CD4-positive, alpha-beta T cell treated with Interleukin-17A for 4 hours (primary cell): ENCODE data around the gene OSER1.
"Not testable (repeated sequence)": the region's sequence is repeated elsewhere in the genome, so short reads cannot be mapped to it uniquely, and the experiment has no call there.

Source experiments
- DNase-seq: peaks from one replicate; pipeline ENCODE4 v3.0.0-alpha.2; 2020; ENCODE audit warnings: mixed read lengths

OSER1 gene

GRCh38 chr20:44210406-44211176 lies at the start of gene OSER1:
TSS of gene OSER1 (minus strand) at chr20:44210771. CDS start at chr20:44206957, 3,814 bp downstream.
- DNase-seq: peak; percentile 98

DNA sequence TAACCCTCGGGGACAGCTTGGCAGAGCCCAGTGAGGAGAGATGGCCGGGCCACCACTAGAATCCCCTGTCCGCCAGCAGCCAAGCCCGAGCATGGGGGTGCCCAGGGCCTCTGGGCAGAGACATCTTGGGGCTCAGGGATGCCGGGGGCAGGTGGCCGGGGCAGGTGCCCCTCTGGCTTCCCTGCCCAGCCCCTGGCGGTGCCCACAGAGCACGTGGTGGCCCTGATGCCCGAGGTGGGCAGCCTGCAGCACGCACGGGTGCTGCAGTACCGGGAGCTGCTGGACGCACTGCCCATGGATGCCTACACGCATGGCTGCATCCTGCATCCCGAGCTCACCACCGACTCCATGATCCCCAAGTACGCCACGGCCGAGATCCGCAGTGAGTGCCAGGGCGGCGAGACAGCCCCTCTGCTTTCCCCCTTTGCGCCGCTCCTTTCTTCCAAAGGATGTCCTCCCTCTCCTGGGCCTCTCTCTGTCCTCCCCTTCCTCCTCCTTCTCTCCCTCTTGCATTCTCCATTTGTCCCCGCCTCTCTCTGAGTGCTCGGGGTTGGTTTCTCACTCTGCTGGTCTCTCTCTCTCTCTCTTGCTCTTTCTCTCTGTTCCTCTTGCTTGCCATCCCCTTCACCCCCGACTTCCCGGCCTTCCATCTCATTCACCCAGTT lies 47.8 kb upstream of the OSER1 start:
- no peak for DNase-seq

DNA sequence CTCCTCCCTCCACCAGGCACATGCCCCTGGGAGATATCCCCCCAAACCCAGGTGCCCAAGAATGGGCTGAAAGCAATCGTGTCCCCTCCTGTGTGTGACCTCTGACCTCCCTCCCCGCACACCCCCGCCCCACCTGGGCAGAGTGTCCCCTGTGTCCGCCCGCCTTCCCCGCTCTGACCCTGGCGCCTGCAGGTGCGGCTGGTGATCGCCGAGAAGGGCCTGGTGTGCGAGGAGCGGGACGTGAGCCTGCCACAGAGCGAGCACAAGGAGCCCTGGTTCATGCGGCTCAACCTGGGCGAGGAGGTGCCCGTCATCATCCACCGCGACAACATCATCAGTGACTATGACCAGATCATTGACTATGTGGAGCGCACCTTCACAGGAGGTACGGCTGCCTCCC lies 46.4 kb upstream of the OSER1 start:
- DNase-seq: no peak

- no peak for DNase-seq
Measured at GRCh38 chr20:44255942-44256341, 45.4 kb upstream of the OSER1 start.

GRCh38 chr20:44254073-44254472 lies 43.5 kb upstream of the OSER1 start:
- no peak for DNase-seq

DNA sequence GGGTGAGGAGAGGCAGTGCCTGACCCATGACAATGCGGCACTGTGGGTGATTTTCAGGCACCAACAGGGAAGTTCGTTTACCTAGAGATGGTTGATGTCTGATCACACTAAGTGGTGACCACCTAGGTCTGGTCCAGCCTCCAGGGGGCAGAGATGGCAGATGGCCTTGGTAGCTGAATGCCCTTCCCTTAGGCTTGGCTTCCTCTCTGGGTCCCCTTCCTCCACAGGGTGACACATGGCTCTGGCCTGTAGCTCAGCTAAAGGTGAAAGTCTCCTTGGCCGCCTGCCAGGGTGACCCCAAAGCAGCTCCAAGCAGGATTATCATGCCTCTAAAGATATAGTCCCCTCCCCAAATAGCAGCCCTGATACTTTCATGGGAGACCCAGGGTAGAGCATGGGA lies 43.0 kb upstream of the OSER1 start:
- DNase-seq: no peak

DNA sequence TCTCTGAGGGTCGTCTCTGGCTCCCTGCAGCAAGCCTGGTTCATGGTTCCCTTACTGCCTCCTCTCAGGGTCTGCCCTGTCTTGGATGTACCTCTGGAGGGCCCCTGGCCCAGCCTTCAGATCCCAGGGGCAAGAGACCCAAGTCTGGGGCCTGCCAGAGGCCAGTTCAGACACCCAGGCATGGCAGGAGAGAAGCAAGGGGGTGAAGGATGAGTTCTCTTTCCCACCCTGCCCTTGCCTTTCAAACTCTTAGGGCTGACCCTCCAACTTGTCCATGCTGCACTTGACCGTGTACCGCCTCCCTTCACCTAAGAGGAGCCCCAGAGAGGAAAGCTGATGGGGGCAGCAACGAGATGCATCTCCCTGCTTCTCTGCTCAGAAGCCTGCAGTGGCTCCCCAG lies 40.7 kb upstream of the OSER1 start:
- DNase-seq: no peak

- no peak for DNase-seq
Measured at GRCh38 chr20:44248410-44248759, 37.8 kb upstream of the OSER1 start.

DNA sequence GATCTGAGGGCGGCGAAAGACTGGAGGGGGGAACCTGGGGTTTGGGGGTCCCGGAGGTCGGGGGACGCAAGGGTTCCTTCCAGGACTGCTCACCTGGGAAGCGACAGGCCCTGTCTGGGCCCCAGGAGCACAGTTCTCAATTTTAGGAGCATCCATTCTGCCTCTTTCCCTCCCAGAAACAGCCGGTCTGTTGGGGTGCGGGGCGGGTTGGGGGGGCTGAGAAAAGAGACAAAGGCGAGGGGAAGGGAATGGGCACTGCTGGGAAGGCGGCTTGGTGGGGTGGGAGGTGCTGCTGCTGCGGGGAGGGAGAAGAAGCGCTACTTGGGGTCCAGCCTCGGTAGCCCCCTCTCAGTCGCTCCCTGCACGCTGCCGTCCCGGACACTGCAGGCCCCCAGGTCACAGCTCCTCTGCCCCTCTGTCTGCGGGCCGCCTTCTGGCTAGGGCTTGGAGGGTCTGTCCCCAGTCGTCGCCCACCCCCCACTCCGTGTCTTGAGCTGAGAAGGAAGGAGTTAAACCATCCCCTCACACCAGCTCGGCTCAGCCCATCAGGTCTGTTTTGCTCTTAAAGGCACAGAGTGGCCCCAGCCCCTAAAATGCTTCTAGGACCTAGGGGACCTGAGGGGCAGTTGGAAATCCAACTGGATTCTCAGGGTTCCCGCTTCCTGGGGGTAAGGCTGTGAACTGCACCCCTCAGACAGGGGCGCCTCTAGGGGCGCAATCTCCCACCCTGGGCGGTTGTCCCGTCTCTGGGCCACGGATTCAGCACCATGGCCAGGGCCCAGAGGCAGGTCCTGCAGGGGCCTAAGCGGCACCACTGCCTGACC lies 37.2 kb upstream of the OSER1 start:
- peak; percentile 37 for DNase-seq

DNA sequence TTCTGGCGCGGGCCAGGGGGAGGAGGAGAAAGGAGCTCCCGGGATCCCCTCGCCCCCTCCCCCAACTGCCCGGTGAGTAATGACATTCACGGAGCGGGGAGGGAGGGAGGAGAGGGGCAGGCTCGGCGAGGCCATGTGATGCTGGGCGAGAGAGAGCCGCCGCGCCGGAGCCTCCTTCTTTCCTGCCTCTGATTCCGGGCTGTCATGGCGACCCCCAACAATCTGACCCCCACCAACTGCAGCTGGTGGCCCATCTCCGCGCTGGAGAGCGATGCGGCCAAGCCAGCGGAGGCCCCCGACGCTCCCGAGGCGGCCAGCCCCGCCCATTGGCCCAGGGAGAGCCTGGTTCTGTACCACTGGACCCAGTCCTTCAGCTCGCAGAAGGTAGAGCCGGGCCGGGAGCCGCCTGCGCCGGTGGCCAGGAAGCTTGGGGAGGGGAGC lies 36.6 kb upstream of the OSER1 start, which contains the start of gene GDAP1L1:
TSS of gene GDAP1L1 (plus strand) at position 178 of the 441 bp plus-strand sequence. CDS start at position 205, 27 bp downstream.
- DNase-seq: peak; percentile 12

GRCh38 chr20:44245977-44246376 lies 35.4 kb upstream of the OSER1 start:
- no peak for DNase-seq

- no peak for DNase-seq
Measured at GRCh38 chr20:44241796-44242195, 31.2 kb upstream of the OSER1 start.

GRCh38 chr20:44236840-44237239 lies 26.3 kb upstream of the OSER1 start:
- not testable (repeated sequence) for DNase-seq

- no peak for DNase-seq
Measured at GRCh38 chr20:44235702-44236101, 25.1 kb upstream of the OSER1 start.

DNA sequence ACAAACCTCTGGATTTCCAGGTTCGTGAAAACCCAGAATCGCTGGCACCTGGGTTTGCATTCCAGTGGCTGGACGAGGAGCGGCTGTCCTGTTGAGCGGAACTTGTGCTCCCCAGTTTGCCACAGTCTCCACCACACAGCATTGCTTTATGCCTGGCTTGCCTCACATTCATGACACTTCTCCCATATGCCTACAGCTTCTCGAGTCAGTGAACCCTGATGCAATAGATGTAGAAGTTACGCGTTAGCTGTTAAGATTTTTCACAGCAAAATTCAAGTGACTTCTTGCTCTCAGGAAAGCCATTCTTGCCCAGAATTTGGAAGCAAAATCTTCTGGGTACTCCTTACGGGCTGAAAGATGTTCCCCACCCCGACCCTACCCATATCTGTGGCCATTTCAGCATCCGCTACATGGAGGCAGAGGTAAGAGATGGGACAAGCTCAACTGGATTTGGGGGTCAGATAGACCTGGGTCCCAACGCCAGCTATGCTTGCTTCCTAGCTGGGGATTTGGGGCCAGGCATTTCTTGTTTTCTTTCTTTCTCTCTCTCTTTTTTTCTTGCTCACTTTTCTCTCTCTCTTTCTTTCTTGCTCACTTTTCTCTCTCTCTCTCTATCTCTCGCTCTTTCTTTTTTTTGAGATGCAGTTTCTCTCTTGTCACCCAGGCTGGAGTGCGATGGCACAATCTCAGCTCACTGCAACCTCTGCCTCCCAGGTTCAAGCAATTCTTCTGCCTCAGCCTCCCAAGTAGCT lies 24.2 kb upstream of the OSER1 start:
- no peak for DNase-seq

GRCh38 chr20:44233436-44234016 lies 23.0 kb upstream of the OSER1 start:
- no peak for DNase-seq

DNA sequence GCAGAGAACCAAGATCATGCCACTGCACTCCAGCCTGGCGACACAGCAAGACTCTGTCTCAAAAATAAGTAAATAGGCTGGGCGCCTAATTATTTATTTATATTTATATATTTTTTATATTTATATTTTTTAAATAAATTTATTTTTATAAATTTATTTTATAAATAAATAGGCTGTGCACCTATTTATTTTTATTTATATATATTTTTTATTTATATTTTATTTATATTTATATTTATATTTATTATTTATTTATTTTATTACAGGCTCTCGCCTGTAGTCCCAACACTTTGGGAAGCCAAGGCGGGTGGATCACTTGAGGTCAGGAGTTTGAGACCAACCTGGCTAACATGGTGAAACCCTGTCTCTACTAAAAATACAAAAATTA lies 21.9 kb upstream of the OSER1 start:
- not testable (repeated sequence) for DNase-seq

GRCh38 chr20:44231713-44232468 lies 21.3 kb upstream of the OSER1 start:
- DNase-seq: no peak

DNA sequence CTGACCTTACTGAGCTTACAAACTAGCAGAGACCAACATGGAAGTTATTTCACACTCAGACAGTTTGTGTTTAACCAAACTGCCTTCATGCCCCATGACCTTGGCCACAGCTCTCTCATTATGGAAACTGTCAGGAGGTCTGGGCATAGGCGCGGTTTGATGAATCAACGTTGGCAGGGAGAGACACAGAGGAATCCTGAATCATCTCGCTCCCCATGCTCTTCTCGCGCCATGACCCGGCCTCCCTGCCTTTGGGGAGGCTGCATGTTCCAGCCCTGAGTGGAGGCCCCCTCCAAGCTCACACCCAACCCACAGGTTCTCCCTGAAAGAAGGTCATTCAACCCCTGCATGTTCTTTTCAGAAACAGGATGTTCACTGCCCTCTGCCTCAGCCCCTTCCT lies 20.6 kb upstream of the OSER1 start:
- DNase-seq: no peak

- no peak for DNase-seq
Measured at GRCh38 chr20:44228465-44229258, 18.1 kb upstream of the OSER1 start.

- DNase-seq: no peak
Measured at GRCh38 chr20:44224637-44225036, 14.1 kb upstream of the OSER1 start.
